ENCODE results near the gene SPTBN5. TPM values are rescaled to one million over a fixed set of nuclear protein-coding genes. Genes with fewer than 3 reads are reported as not detected.

Gene SPTBN5
- total RNA-seq, result under 1 TPM; 0.17 to 0.32 TPM

- Mint-ChIP-seq H3K27me3 (ENCODE audit: low read depth) (no peaks in the 10 kb centered on the region), H3K4me1 (ENCODE audit: low read depth) (peaks cover 39% of the 10 kb centered on the region), H3K36me3 (ENCODE audit: low read depth) (peaks cover 4% of the 10 kb centered on the region), H3K9me3 (no peaks in the 10 kb centered on the region), H3K27ac (peak within 1 kb of the TSS; percentile 71), H3K4me3 (peak within 1 kb of the TSS; percentile 29)
- intact Hi-C loops (cut with micrococcal nuclease), result loop anchor here (2.0 kb wide), 1 partner anchor 65 kb away; the partner anchor contains the start of gene JMJD7
- DNase-seq, result no peak
- CTCF ChIA-PET, result interaction anchor here (0.7 to 2.0 kb wide), 4 partner anchors 9 to 121 kb away, joined by 3 to 7 read pairs (median 6); no protein-coding TSS in a partner anchor
Observed at GRCh38 chr15:41893422-41894250, at the start of gene SPTBN5. SPTBN5 (minus strand) TSS chr15:41894053; CDS start chr15:41893497, 556 bp downstream.

DNA sequence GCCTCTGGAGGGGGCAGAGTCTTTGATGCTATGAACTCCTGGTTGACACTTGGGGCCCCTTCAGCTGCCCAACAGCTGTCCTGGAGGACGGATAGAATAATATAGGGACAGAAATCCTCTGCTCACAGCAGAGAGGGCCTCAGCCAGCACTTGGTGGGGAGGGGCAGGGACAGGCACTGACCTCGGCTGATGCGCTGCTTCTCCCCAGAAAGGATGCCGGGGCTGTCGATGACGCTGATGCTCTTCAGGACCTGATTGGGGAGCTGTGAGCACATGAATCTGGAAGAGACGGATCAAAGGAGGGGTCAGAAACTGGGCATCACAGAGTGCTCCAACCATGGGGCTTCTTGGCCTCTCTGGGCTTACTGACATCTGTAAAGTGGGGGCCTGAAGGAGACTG, 49.0 kb upstream of the SPTBN5 start:
- CTCF ChIA-PET, result no interaction called here

DNA sequence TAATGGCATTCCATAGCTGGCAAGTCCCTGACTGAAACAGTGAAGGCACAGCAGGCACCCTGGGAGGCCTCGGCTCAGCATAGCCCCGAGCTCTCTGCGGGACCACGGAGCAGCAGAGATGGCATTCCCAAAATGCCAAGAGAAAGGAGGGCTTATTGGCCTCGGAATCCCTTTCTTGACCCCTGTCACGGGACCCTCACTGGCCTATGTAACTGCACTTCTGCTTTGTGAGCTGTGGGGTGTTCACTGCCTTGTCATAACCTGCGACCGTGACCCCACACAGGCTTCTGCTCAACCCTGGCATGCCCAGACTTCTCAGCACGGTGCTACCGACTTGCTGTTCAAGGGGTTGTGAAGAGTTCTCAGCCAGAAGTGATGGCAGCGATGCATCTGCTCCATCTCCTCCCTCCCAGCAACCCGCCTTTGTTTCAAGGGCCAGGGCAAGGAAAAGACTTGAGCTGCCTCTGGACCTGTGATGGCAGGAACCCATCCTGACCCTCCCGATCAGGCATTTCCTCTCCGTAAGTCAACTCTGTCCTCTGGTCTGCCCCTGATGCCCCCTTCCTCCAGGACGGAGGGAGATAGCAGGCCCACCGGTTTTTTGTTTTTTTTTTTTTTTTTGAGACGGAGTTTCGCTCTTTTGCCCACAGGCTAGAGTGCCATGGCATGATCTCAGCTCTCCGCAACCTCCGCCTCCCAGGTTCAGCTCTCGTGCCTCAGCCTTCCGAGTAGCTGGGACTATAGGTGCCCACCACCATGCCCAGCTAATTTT, 48.0 kb upstream of the SPTBN5 start:
- Mint-ChIP-seq H3K4me3 (no peak overlapping the region), H3K27me3 (ENCODE audit: low read depth) (no peaks in the 10 kb centered on the region), H3K4me1 (ENCODE audit: low read depth) (peaks cover 32% of the 10 kb centered on the region), H3K9me3 (no peaks in the 10 kb centered on the region), H3K27ac (peak overlapping the region; percentile 16), H3K36me3 (ENCODE audit: low read depth) (peaks cover 17% of the 10 kb centered on the region)
- intact Hi-C loops (cut with micrococcal nuclease), result no loop called here
- no peak for DNase-seq
- CTCF ChIA-PET, result interaction anchor here (0.6 to 0.7 kb wide), 2 partner anchors 66 to 110 kb away, joined by 3 read pairs; no protein-coding TSS in a partner anchor

More for the DNA sequence above, 49.0 kb upstream of the SPTBN5 start:
- intact Hi-C loops (cut with micrococcal nuclease), result no loop called here
- Mint-ChIP-seq H3K27ac (no peak overlapping the region), H3K4me1 (ENCODE audit: low read depth) (peaks cover 22% of the 10 kb centered on the region), H3K27me3 (ENCODE audit: low read depth) (no peaks in the 10 kb centered on the region), H3K4me3 (no peak overlapping the region), H3K36me3 (ENCODE audit: low read depth) (peaks cover 15% of the 10 kb centered on the region), H3K9me3 (no peaks in the 10 kb centered on the region)
- DNase-seq, result no peak

GRCh38 chr15:41940441-41940857, 46.6 kb upstream of the SPTBN5 start:
- Mint-ChIP-seq H3K36me3 (ENCODE audit: low read depth) (peaks cover 21% of the 10 kb centered on the region), H3K27me3 (ENCODE audit: low read depth) (no peaks in the 10 kb centered on the region), H3K9me3 (peaks cover 3% of the 10 kb centered on the region), H3K4me1 (ENCODE audit: low read depth) (peaks cover 46% of the 10 kb centered on the region), H3K27ac (peak overlapping the region; percentile 63), H3K4me3 (no peak overlapping the region)
- CTCF ChIA-PET, result interaction anchor here (1.0 kb wide), 2 partner anchors 11 to 26 kb away, joined by 3 to 4 read pairs; no protein-coding TSS in a partner anchor
- intact Hi-C loops (cut with micrococcal nuclease), result loop anchor here (1.0 kb wide), 2 partner anchors 31 to 249 kb away; no protein-coding TSS in a partner anchor
- DNase-seq, result peak; percentile 79

GRCh38 chr15:41939986-41940385, 46.1 kb upstream of the SPTBN5 start:
- CTCF ChIA-PET, result interaction anchor here (0.5 to 1.0 kb wide), 4 partner anchors 11 to 250 kb away, joined by 3 to 7 read pairs (median 4); no protein-coding TSS in a partner anchor
- Mint-ChIP-seq H3K36me3 (ENCODE audit: low read depth) (peaks cover 21% of the 10 kb centered on the region), H3K27ac (peak overlapping the region; percentile 63), H3K4me3 (no peak overlapping the region), H3K9me3 (peaks cover 3% of the 10 kb centered on the region), H3K27me3 (ENCODE audit: low read depth) (no peaks in the 10 kb centered on the region), H3K4me1 (ENCODE audit: low read depth) (peaks cover 51% of the 10 kb centered on the region)
- DNase-seq, result no peak
- intact Hi-C loops (cut with micrococcal nuclease), result loop anchor here (1.0 to 5.0 kb wide), 3 partner anchors 31 to 448 kb away; partner anchors contain the start of gene ITPKA

DNA sequence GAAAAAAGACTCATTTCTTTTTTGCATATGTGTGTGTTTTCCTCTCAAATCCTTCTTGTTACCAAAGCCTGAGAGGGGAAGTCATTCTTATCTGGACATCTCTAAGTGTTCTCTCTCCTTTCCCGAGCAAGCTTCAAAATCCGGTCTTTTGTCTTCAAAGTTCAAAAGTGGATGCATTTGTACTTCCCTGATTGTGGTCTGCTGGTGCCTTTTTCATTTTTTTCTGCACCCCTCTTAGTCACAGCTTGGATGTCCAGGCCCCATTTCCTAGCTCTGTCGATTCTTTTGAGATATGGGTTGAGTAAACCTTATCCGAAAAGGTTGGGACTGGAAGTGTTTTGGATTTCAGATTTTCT, 43.7 kb upstream of the SPTBN5 start:
- Mint-ChIP-seq H3K27me3 (ENCODE audit: low read depth) (no peaks in the 10 kb centered on the region), H3K36me3 (ENCODE audit: low read depth) (peaks cover 20% of the 10 kb centered on the region), H3K27ac (peak overlapping the region; percentile 100), H3K9me3 (peaks cover 3% of the 10 kb centered on the region), H3K4me1 (ENCODE audit: low read depth) (peaks cover 70% of the 10 kb centered on the region), H3K4me3 (peak overlapping the region; percentile 68)
- DNase-seq, result no peak
- CTCF ChIA-PET, result interaction anchor here (1.0 to 4.0 kb wide), 7 partner anchors 31 to 164 kb away, joined by 3 to 24 read pairs (median 6); partner anchors contain the start of genes EHD4 and MAPKBP1
- intact Hi-C loops (cut with micrococcal nuclease), result loop anchor here (1.0 to 5.0 kb wide), 6 partner anchors 73 to 445 kb away; partner anchors contain the start of genes GANC, ITPKA, MAPKBP1 and TMEM87A

- intact Hi-C loops (cut with micrococcal nuclease), result loop anchor here (1.0 to 5.0 kb wide), 11 partner anchors 33 to 445 kb away; partner anchors contain the start of genes GANC, ITPKA, JMJD7 and MAPKBP1
- peaks cover 3% of the 10 kb centered on the region for H3K9me3 Mint-ChIP-seq
Observed at GRCh38 chr15:41936649-41937567, 43.1 kb upstream of the SPTBN5 start.

GRCh38 chr15:41936155-41936554, 42.3 kb upstream of the SPTBN5 start:
- Mint-ChIP-seq H3K27me3 (ENCODE audit: low read depth) (no peaks in the 10 kb centered on the region), H3K9me3 (peaks cover 3% of the 10 kb centered on the region), H3K4me3 (peak overlapping the region; percentile 55), H3K27ac (peak overlapping the region; percentile 100), H3K36me3 (ENCODE audit: low read depth) (peaks cover 17% of the 10 kb centered on the region), H3K4me1 (ENCODE audit: low read depth) (peaks cover 72% of the 10 kb centered on the region)
- CTCF ChIA-PET, result interaction anchor here (0.7 to 4.0 kb wide), 9 partner anchors 26 to 819 kb away, joined by 3 to 24 read pairs (median 5); partner anchors contain the start of genes EHD4 and MAPKBP1
- no peak for DNase-seq
- intact Hi-C loops (cut with micrococcal nuclease), result loop anchor here (1.0 to 5.0 kb wide), 9 partner anchors 32 to 444 kb away; partner anchors contain the start of genes GANC, ITPKA, JMJD7 and TMEM87A

More at GRCh38 chr15:41936649-41937567, 43.1 kb upstream of the SPTBN5 start:
- Mint-ChIP-seq H3K27me3 (ENCODE audit: low read depth) (no peaks in the 10 kb centered on the region), H3K36me3 (ENCODE audit: low read depth) (peaks cover 16% of the 10 kb centered on the region), H3K4me3 (peak overlapping the region; percentile 68), H3K27ac (peak overlapping the region; percentile 100), H3K4me1 (ENCODE audit: low read depth) (peaks cover 71% of the 10 kb centered on the region)
- peak; percentile 95 for DNase-seq
- CTCF ChIA-PET, result interaction anchor here (1.1 to 4.0 kb wide), 7 partner anchors 25 to 163 kb away, joined by 3 to 24 read pairs (median 6); partner anchors contain the start of genes EHD4 and MAPKBP1

DNA sequence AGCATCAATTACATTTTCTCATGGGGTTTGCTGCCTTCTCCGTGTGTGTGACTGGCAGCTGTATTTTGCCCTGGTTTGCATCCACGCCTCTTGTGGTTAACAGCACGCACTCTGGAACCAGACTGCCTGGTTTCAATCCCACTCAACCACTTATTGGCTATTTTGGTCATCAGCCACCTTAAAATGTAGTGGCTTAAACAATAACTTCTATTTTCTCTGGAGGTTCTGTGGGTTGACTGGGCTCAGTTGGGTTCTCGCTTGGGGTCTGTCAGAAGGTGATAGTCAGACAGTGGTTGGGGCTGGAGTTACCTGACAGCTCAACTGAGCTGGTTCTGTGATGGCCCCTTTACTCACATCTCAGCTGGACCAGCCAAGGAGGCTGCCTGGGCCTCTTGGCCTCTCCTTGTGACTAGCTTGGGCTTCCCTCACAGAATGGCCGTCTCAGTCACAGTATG, 41.7 kb upstream of the SPTBN5 start:
- intact Hi-C loops (cut with micrococcal nuclease), result loop anchor here (1.0 to 5.0 kb wide), 9 partner anchors 31 to 443 kb away; partner anchors contain the start of genes GANC, ITPKA, JMJD7 and TMEM87A
- Mint-ChIP-seq H3K4me1 (ENCODE audit: low read depth) (peaks cover 67% of the 10 kb centered on the region), H3K9me3 (peaks cover 3% of the 10 kb centered on the region), H3K27ac (peak overlapping the region; percentile 100), H3K36me3 (ENCODE audit: low read depth) (peaks cover 11% of the 10 kb centered on the region), H3K27me3 (ENCODE audit: low read depth) (no peaks in the 10 kb centered on the region), H3K4me3 (peak overlapping the region; percentile 55)
- CTCF ChIA-PET, result interaction anchor here (0.6 to 4.0 kb wide), 6 partner anchors 18 to 819 kb away, joined by 3 to 24 read pairs (median 4); partner anchors contain the start of genes EHD4 and MAPKBP1
- DNase-seq, result peak; percentile 62

GRCh38 chr15:41934843-41935242, 41.0 kb upstream of the SPTBN5 start:
- Mint-ChIP-seq H3K9me3 (peaks cover 3% of the 10 kb centered on the region), H3K27me3 (ENCODE audit: low read depth) (no peaks in the 10 kb centered on the region), H3K4me1 (ENCODE audit: low read depth) (peaks cover 68% of the 10 kb centered on the region), H3K36me3 (ENCODE audit: low read depth) (peaks cover 7% of the 10 kb centered on the region), H3K27ac (peak overlapping the region; percentile 100), H3K4me3 (peak overlapping the region; percentile 55)
- CTCF ChIA-PET, result interaction anchor here (0.6 to 4.0 kb wide), 4 partner anchors 19 to 133 kb away, joined by 3 to 24 read pairs (median 3); no protein-coding TSS in a partner anchor
- intact Hi-C loops (cut with micrococcal nuclease), result loop anchor here (5.0 kb wide), 1 partner anchor 443 kb away; the partner anchor contains the start of gene ITPKA
- peak; percentile 92 for DNase-seq
